Measurements from ENCODE around the gene TMEM239.

Gene TMEM239

GRCh38 chr20:2834401-2835110 lies 18.4 kb downstream of the TMEM239 start:
- no peak for TF ChIP-seq ZC3H10 (CRISPR knock-in tag; IDR thresholded peaks at IDR 0.05)
- no peak for TF ChIP-seq TOX (CRISPR knock-in tag; IDR thresholded peaks at IDR 0.05; ENCODE audit: borderline replicate concordance)
- no peak for TF ChIP-seq CREB5 (CRISPR knock-in tag; IDR thresholded peaks at IDR 0.05; ENCODE audit: low read depth)
- no peak for TF ChIP-seq TSHZ2 (CRISPR knock-in tag; IDR thresholded peaks at IDR 0.05)
- no peak for TF ChIP-seq ZNF565 (CRISPR knock-in tag; conservative IDR thresholded peaks at IDR 0.05; ENCODE audit: low read depth)
- ATAC-seq: no peak

GRCh38 chr20:2835331-2835796 lies 19.2 kb downstream of the TMEM239 start:
- ATAC-seq: no peak
- TF ChIP-seq ARNTL (CRISPR knock-in tag; IDR thresholded peaks at IDR 0.05; ENCODE audit: borderline replicate concordance, low read depth) (no peak), TOX (CRISPR knock-in tag; IDR thresholded peaks at IDR 0.05; ENCODE audit: borderline replicate concordance) (no peak), ESRRG (CRISPR knock-in tag; IDR thresholded peaks at IDR 0.05) (no peak), ZC3H10 (CRISPR knock-in tag; IDR thresholded peaks at IDR 0.05) (no peak), OSR1 (CRISPR knock-in tag; IDR thresholded peaks at IDR 0.05) (no peak), GLIS3 (CRISPR knock-in tag; IDR thresholded peaks at IDR 0.05) (no peak), ZNF565 (CRISPR knock-in tag; conservative IDR thresholded peaks at IDR 0.05; ENCODE audit: low read depth) (no peak), PPARA (CRISPR knock-in tag; IDR thresholded peaks at IDR 0.05; ENCODE audit: borderline replicate concordance) (no peak), RARB (CRISPR knock-in tag; IDR thresholded peaks at IDR 0.05) (no peak), BACH2 (CRISPR knock-in tag; IDR thresholded peaks at IDR 0.05; ENCODE audit: borderline replicate concordance) (no peak), SNAI2 (CRISPR knock-in tag; IDR thresholded peaks at IDR 0.05) (no peak), TSHZ2 (CRISPR knock-in tag; IDR thresholded peaks at IDR 0.05) (no peak), ZFP30 (CRISPR knock-in tag; IDR thresholded peaks at IDR 0.05) (no peak), CREB5 (CRISPR knock-in tag; IDR thresholded peaks at IDR 0.05; ENCODE audit: low read depth) (no peak), PATZ1 (CRISPR knock-in tag; IDR thresholded peaks at IDR 0.05; ENCODE audit: borderline replicate concordance) (no peak), ZNF70 (CRISPR knock-in tag; IDR thresholded peaks at IDR 0.05) (no peak)

- TF ChIP-seq RARB (CRISPR knock-in tag; IDR thresholded peaks at IDR 0.05): no peak
- no peak for TF ChIP-seq ARNTL (CRISPR knock-in tag; IDR thresholded peaks at IDR 0.05; ENCODE audit: borderline replicate concordance, low read depth)
- ATAC-seq: no peak
These were observed 19.9 kb downstream of the TMEM239 start for GRCh38 chr20:2836035-2836434.
